B cell (primary cell): Measurements from ENCODE around the gene ZMAT5. TPM values are rescaled to one million over a fixed set of nuclear protein-coding genes. Genes with fewer than 3 reads are reported as not detected.

Experiments
- ATAC-seq: fragments of 200-7000 bp; cut with Tn5 transposase; one replicate; pipeline ENCODE4 v1.10.0; 2021; ENCODE audit warnings: low read depth, mild to moderate bottlenecking, moderate number of reproducible peaks, moderate library complexity
- CTCF ChIA-PET: fragments of 350-600 bp; sonication (Branson Sonifier 250); formaldehyde crosslinking; loops from one replicate; lab custom pipeline; 2021; ENCODE audit warnings: antibody characterized with exemption, inconsistent platforms; lab: Charles Lee
- POLR2A ChIA-PET: fragments of 350-600 bp; sonication (Branson Sonifier 250); formaldehyde crosslinking; loops from one replicate; lab custom pipeline; 2021; ENCODE audit warnings: antibody characterized with exemption; lab: Charles Lee
- DNase-seq: peaks from one replicate; pipeline ENCODE4 v3.0.0; 2013
- H2AFZ ChIP-seq: 2 replicates; pipeline ENCODE4 v1.6.1; 2012; ENCODE audit warnings: mild to moderate bottlenecking, low read depth, low read length; ENCODE audit not compliant: insufficient read depth, poor library complexity, severe bottlenecking
- H3K27ac ChIP-seq, 2 donors: 1 replicate in 1 of 2; 2 replicates in 1 of 2; pipeline ENCODE4 v1.5.1; 2012 to 2013; ENCODE audit warnings: low read length in 2 of 2, mild to moderate bottlenecking in 2 of 2, moderate library complexity in 1 of 2
- H3K27me3 ChIP-seq, 4 experiments: fragments of 200-600 bp in 1 of 4; sonication (generic) in 1 of 4; replicated peaks in 1 of 4; 1 replicate in 2 of 4; 2 replicates in 2 of 4; pipeline versions ENCODE4 v1.6.1 to v1.7.0; 2013 to 2016; ENCODE audit warnings: low read length in 3 of 4, mild to moderate bottlenecking in 2 of 4, mixed read lengths in 1 of 4, moderate library complexity in 1 of 4; ENCODE audit not compliant: insufficient read depth in 4 of 4, control insufficient read depth in 3 of 4; ENCODE audit errors: control extremely low read depth in 1 of 4
- H3K36me3 ChIP-seq, 2 experiments: replicated peaks in 1 of 2; 1 replicate in 1 of 2; 2 replicates in 1 of 2; pipeline versions ENCODE4 v1.6.1 to v1.7.1; 2013; ENCODE audit warnings: low read length in 1 of 2; ENCODE audit not compliant: insufficient read depth in 2 of 2, control insufficient read depth in 1 of 2; ENCODE audit errors: control extremely low read depth in 1 of 2, extremely low read depth in 1 of 2
- H3K4me1 ChIP-seq, 2 donors: fragments of 200-600 bp in 1 of 2; sonication (generic) in 1 of 2; 1 replicate in 1 of 2; 2 replicates in 1 of 2; pipeline versions ENCODE4 v1.5.1 to v1.6.1; 2013 to 2017; ENCODE audit warnings: low read length in 2 of 2; ENCODE audit not compliant: control insufficient read depth in 2 of 2, insufficient read depth in 2 of 2
- H3K4me2 ChIP-seq: replicated peaks from 2 replicates; pipeline ENCODE3; 2012; ENCODE audit warnings: mild to moderate bottlenecking, low read depth, low read length; ENCODE audit not compliant: poor library complexity, severe bottlenecking
- H3K4me3 ChIP-seq, 5 experiments: fragments of 200-600 bp in 1 of 5; sonication (generic) in 1 of 5; 1 replicate in 3 of 5; 2 replicates in 2 of 5; pipeline versions ENCODE4 v1.5.1 to v1.7.0; 2011 to 2016; ENCODE audit warnings: low read length in 4 of 5, mild to moderate bottlenecking in 4 of 5, low read depth in 2 of 5, control low read depth in 1 of 5, moderate library complexity in 1 of 5; ENCODE audit not compliant: insufficient read depth in 1 of 5; ENCODE audit errors: control extremely low read depth in 1 of 5, extremely low read depth in 1 of 5
- H3K79me2 ChIP-seq: fragments of 200-600 bp; sonication (generic); one replicate; pipeline ENCODE4 v1.6.0; 2016; ENCODE audit warnings: low read length; ENCODE audit not compliant: control insufficient read depth, insufficient read depth
- H3K9ac ChIP-seq: fragments of 200-600 bp; sonication (generic); 2 replicates; pipeline ENCODE4 v1.6.1; 2017; ENCODE audit warnings: mild to moderate bottlenecking, low read length, moderate library complexity
- H3K9me3 ChIP-seq, 3 donors: one replicate each; pipeline versions ENCODE4 v1.6.1 to v1.7.1; 2013; ENCODE audit warnings: low read length in 2 of 3; ENCODE audit not compliant: control insufficient read depth in 2 of 3, insufficient read depth in 1 of 3; ENCODE audit errors: control extremely low read depth in 1 of 3
- H4K20me1 ChIP-seq: 2 replicates; pipeline ENCODE4 v1.6.0; 2012; ENCODE audit warnings: mild to moderate bottlenecking, low read length; ENCODE audit not compliant: insufficient read depth, control insufficient read depth, poor library complexity, severe bottlenecking
- H3K27ac Mint-ChIP-seq: one replicate; pipeline ENCODE4 v1.8.0; 2021; ENCODE audit warnings: mixed read lengths
- H3K27me3 Mint-ChIP-seq: one replicate; pipeline ENCODE4 v1.8.0; 2021; ENCODE audit warnings: mixed read lengths
- H3K4me1 Mint-ChIP-seq: one replicate; pipeline ENCODE4 v1.8.0; 2021; ENCODE audit warnings: mixed read lengths
- H3K4me3 Mint-ChIP-seq: one replicate; pipeline ENCODE4 v1.8.0; 2021; ENCODE audit warnings: mixed read lengths
- H3K9me3 Mint-ChIP-seq: one replicate; pipeline ENCODE4 v1.8.0; 2022; ENCODE audit warnings: mixed read lengths; ENCODE audit not compliant: insufficient read depth
- CTCF ChIP-seq: fragments of 200-600 bp; IDR thresholded peaks from one replicate; pipeline ENCODE4 v1.8.0; 2022; ENCODE audit warnings: antibody characterized with exemption, mild to moderate bottlenecking
- EZH2 ChIP-seq: IDR thresholded peaks from 2 replicates; pipeline ENCODE4 v1.6.1; 2012; ENCODE audit warnings: borderline replicate concordance, low read depth, mild to moderate bottlenecking, moderate library complexity, low read length; ENCODE audit not compliant: insufficient read depth, poor library complexity, severe bottlenecking
- WGBS: methylation state at CpG from one replicate; pipeline ENCODE4 v1.1.5; 2013; ENCODE audit warnings: missing lambda C conversion rate; ENCODE audit not compliant: insufficient coverage; 5-methylcytosine and 5-hydroxymethylcytosine counted together
- intact Hi-C: fragments of 100-400 bp; cut with micrococcal nuclease; formaldehyde crosslinking; loops from one replicate; pipeline ENCODE4 v1.10.0; 2022
- polyA plus RNA-seq: library from polyadenylated mRNA; depleted of rRNA; stranded (reverse); fragments of >200 nt; gene quantifications from 2 replicates; pipeline ENCODE4 v1.2.3, GENCODE V29; 2012
- total RNA-seq, 2 donors: library from RNA; stranded (reverse); fragments of 120-200 nt in 1 of 2; gene quantifications; 1 replicate in 1 of 2; 2 replicates in 1 of 2; pipeline versions ENCODE4 v1.2.3 to v1.2.4, GENCODE V29; 2013 to 2022

The ZMAT5 gene
- total and polyA plus RNA-seq, 2 donors (not counting 1 experiment from before 2014, with no cell fraction given) = 17.8 to 26.3 TPM

- no peaks in the 10 kb centered on the region for H3K79me2 ChIP-seq
- no peaks in the 10 kb centered on the region for H3K9me3 Mint-ChIP-seq
- no CpG with 5 or more reads among the region's 3 CpGs for WGBS
- peaks cover 0 to 83% of the 10 kb centered on the region in 2 experiments for H3K36me3 ChIP-seq
- no peak for ATAC-seq
- TF ChIP-seq CTCF = no peak
- no peak for TF ChIP-seq EZH2
- no peaks in the 10 kb centered on the region for H3K27me3 ChIP-seq
- H3K4me1 Mint-ChIP-seq = peaks cover 11% of the 10 kb centered on the region
- H3K4me1 ChIP-seq = peaks cover 7 to 24% of the 10 kb centered on the region in 2 donors
- POLR2A ChIA-PET = no interaction called here
- H3K27me3 Mint-ChIP-seq = no peaks in the 10 kb centered on the region
- intact Hi-C loops = no loop called here
- H3K27ac Mint-ChIP-seq = no peak overlapping the region
- no peaks in the 10 kb centered on the region for H3K9me3 ChIP-seq
- H4K20me1 ChIP-seq = no peaks in the 10 kb centered on the region
- no peak overlapping the region for H3K4me3 ChIP-seq
- H3K27ac ChIP-seq = no peak overlapping the region
- H2AFZ ChIP-seq = no peak overlapping the region
- CTCF ChIA-PET = no interaction called here
- no peak overlapping the region for H3K4me2 ChIP-seq
- no peak overlapping the region for H3K4me3 Mint-ChIP-seq
- peak; percentile 34 for DNase-seq
- H3K9ac ChIP-seq = no peak overlapping the region
These were observed 30.5 kb upstream of the ZMAT5 start for GRCh38 chr22:29797351-29797750.

GRCh38 chr22:29795663-29796062 is 28.9 kb upstream of the ZMAT5 start:
- H3K4me3 Mint-ChIP-seq = no peak overlapping the region
- Histone ChIP-seq H4K20me1 (no peaks in the 10 kb centered on the region), H3K27ac (no peak overlapping the region), H3K79me2 (no peaks in the 10 kb centered on the region), H3K9me3 (no peaks in the 10 kb centered on the region), H3K9ac (no peak overlapping the region), H3K4me2 (no peak overlapping the region), H3K4me3 (no peak overlapping the region), H3K36me3 (peaks cover 0 to 78% of the 10 kb centered on the region in 2 experiments), H3K27me3 (no peaks in the 10 kb centered on the region), H3K4me1 (peaks cover 7 to 24% of the 10 kb centered on the region in 2 donors), H2AFZ (no peak overlapping the region)
- DNase-seq (no peak), ATAC-seq (no peak)
- ChIA-PET POLR2A (no interaction called here), CTCF (no interaction called here)
- intact Hi-C loops = no loop called here
- no peaks in the 10 kb centered on the region for H3K9me3 Mint-ChIP-seq
- no peaks in the 10 kb centered on the region for H3K27me3 Mint-ChIP-seq
- no peak overlapping the region for H3K27ac Mint-ChIP-seq
- H3K4me1 Mint-ChIP-seq = peaks cover 11% of the 10 kb centered on the region
- 100% methylated on average over 4 of the region's 5 CpGs for WGBS
- TF ChIP-seq EZH2 (no peak), CTCF (no peak)
